Common myeloid progenitor, CD34-positive (primary cell): ENCODE results near the gene CLEC19A.

Experiments used
- CTCF ChIA-PET: fragments of 350-600 bp; sonication (Branson Sonifier 250); formaldehyde crosslinking; loops from one replicate; lab custom pipeline; 2021; ENCODE audit warnings: antibody characterized with exemption; lab: Charles Lee
- POLR2A ChIA-PET: fragments of 350-600 bp; sonication (Branson Sonifier 250); formaldehyde crosslinking; loops from one replicate; lab custom pipeline; 2021; ENCODE audit warnings: antibody characterized with exemption; lab: Charles Lee
- DNase-seq, 3 donors: peaks; one replicate each; pipeline versions ENCODE4 v3.0.0 to v3.0.0-alpha.2; 2013
- H3K27ac ChIP-seq, 2 experiments: 1 replicate in 1 of 2; 2 replicates in 1 of 2; pipeline ENCODE4 v1.7.0; 2013; ENCODE audit warnings: inconsistent platforms in 2 of 2, low read length in 2 of 2, mild to moderate bottlenecking in 2 of 2, low read depth in 1 of 2, moderate library complexity in 1 of 2; ENCODE audit not compliant: severe bottlenecking in 2 of 2, insufficient read depth in 1 of 2, poor library complexity in 1 of 2
- H3K27me3 ChIP-seq, 5 experiments: replicated peaks in 2 of 5; 1 replicate in 3 of 5; 2 replicates in 2 of 5; pipeline versions ENCODE4 v1.6.1 to v1.7.0; 2013; ENCODE audit warnings: low read length in 4 of 5, mild to moderate bottlenecking in 2 of 5, moderate library complexity in 2 of 5, inconsistent platforms in 1 of 5; ENCODE audit not compliant: insufficient read depth in 5 of 5, control insufficient read depth in 4 of 5
- H3K36me3 ChIP-seq, 4 experiments: 1 replicate in 2 of 4; 2 replicates in 2 of 4; pipeline versions ENCODE4 v1.6.1 to v1.7.0; 2013; ENCODE audit warnings: low read length in 3 of 4, control low read depth in 1 of 4, mild to moderate bottlenecking in 1 of 4; ENCODE audit not compliant: control insufficient read depth in 4 of 4, insufficient read depth in 4 of 4
- H3K4me1 ChIP-seq, 4 experiments: 1 replicate in 3 of 4; 2 replicates in 1 of 4; pipeline versions ENCODE4 v1.6.1 to v1.7.1; 2013; ENCODE audit warnings: low read length in 3 of 4, mild to moderate bottlenecking in 3 of 4, control low read depth in 1 of 4, inconsistent platforms in 1 of 4, moderate library complexity in 1 of 4; ENCODE audit not compliant: control insufficient read depth in 4 of 4, insufficient read depth in 4 of 4; ENCODE audit errors: control extremely low read depth in 1 of 4
- H3K4me3 ChIP-seq, 7 experiments: 1 replicate in 4 of 7; 2 replicates in 3 of 7; pipeline versions ENCODE4 v1.5.1 to v1.7.0; 2013; ENCODE audit warnings: mild to moderate bottlenecking in 7 of 7, low read length in 6 of 7, moderate library complexity in 6 of 7, inconsistent platforms in 2 of 7, low read depth in 2 of 7, control low read depth in 1 of 7; ENCODE audit not compliant: insufficient read depth in 4 of 7, control insufficient read depth in 1 of 7; ENCODE audit errors: extremely low read depth in 1 of 7
- H3K9me3 ChIP-seq, 5 experiments: 1 replicate in 4 of 5; 2 replicates in 1 of 5; pipeline versions ENCODE4 v1.6.1 to v1.7.1; 2013; ENCODE audit warnings: low read length in 4 of 5, mild to moderate bottlenecking in 2 of 5, inconsistent platforms in 1 of 5, low read depth in 1 of 5, moderate library complexity in 1 of 5; ENCODE audit not compliant: control insufficient read depth in 4 of 5, insufficient read depth in 2 of 5; ENCODE audit errors: control extremely low read depth in 1 of 5
- WGBS: methylation state at CpG from one replicate; pipeline ENCODE4 v1.1.5; 2013; ENCODE audit not compliant: insufficient coverage; 5-methylcytosine and 5-hydroxymethylcytosine counted together

CLEC19A gene

GRCh38 chr16:19344224-19344801 is 58.8 kb downstream of the CLEC19A start:
- DNase-seq, result no peak
- 80% methylated on average over 7 of the region's 9 CpGs for WGBS
- no peaks in the 10 kb centered on the region for H3K9me3 ChIP-seq
- CTCF ChIA-PET, result no interaction called here
- peaks cover 0 to 29% (median 3%) of the 10 kb centered on the region in 5 experiments for H3K27me3 ChIP-seq
- no peak overlapping the region for H3K27ac ChIP-seq
- no peaks in the 10 kb centered on the region for H3K36me3 ChIP-seq
- POLR2A ChIA-PET, result no interaction called here
- no peaks in the 10 kb centered on the region for H3K4me1 ChIP-seq
- no peak overlapping the region for H3K4me3 ChIP-seq

GRCh38 chr16:19344980-19345379 is 59.4 kb downstream of the CLEC19A start:
- 79% methylated on average over 4 of the region's 4 CpGs for WGBS
- peaks cover 0 to 29% (median 5%) of the 10 kb centered on the region in 5 experiments for H3K27me3 ChIP-seq
- H3K4me3 ChIP-seq, result no peak overlapping the region
- no peaks in the 10 kb centered on the region for H3K9me3 ChIP-seq
- no peaks in the 10 kb centered on the region for H3K4me1 ChIP-seq
- ChIA-PET CTCF (no interaction called here), POLR2A (no interaction called here)
- H3K27ac ChIP-seq, result no peak overlapping the region
- no peak for DNase-seq
- H3K36me3 ChIP-seq, result no peaks in the 10 kb centered on the region

- Histone ChIP-seq H3K4me1 (no peaks in the 10 kb centered on the region), H3K36me3 (no peaks in the 10 kb centered on the region), H3K27ac (no peak overlapping the region), H3K27me3 (peaks cover 0 to 32% (median 5%) of the 10 kb centered on the region in 5 experiments), H3K9me3 (no peaks in the 10 kb centered on the region), H3K4me3 (no peak overlapping the region)
- CTCF ChIA-PET, result no interaction called here
- no peak for DNase-seq
- POLR2A ChIA-PET, result no interaction called here
- WGBS, result 30% methylated on average over 2 of the region's 3 CpGs
These were observed 60.9 kb downstream of the CLEC19A start for GRCh38 chr16:19346335-19346922.

- no peaks in the 10 kb centered on the region for H3K4me1 ChIP-seq
- ChIA-PET CTCF (no interaction called here), POLR2A (no interaction called here)
- peaks cover 0 to 32% (median 5%) of the 10 kb centered on the region in 5 experiments for H3K27me3 ChIP-seq
- H3K27ac ChIP-seq, result no peak overlapping the region
- 100% methylated on average over 1 of the region's 6 CpGs for WGBS
- no peak overlapping the region for H3K4me3 ChIP-seq
- no peaks in the 10 kb centered on the region for H3K9me3 ChIP-seq
- H3K36me3 ChIP-seq, result no peaks in the 10 kb centered on the region
- no peak for DNase-seq
These were observed 62.6 kb downstream of the CLEC19A start for GRCh38 chr16:19348125-19348524.

GRCh38 chr16:19348578-19349315 is 63.2 kb downstream of the CLEC19A start:
- Histone ChIP-seq H3K4me3 (no peak overlapping the region), H3K4me1 (no peaks in the 10 kb centered on the region), H3K36me3 (no peaks in the 10 kb centered on the region), H3K9me3 (no peaks in the 10 kb centered on the region), H3K27ac (no peak overlapping the region), H3K27me3 (peaks cover 0 to 32% (median 5%) of the 10 kb centered on the region in 5 experiments)
- DNase-seq, result no peak
- CTCF ChIA-PET, result no interaction called here
- POLR2A ChIA-PET, result no interaction called here
- WGBS, result 15% methylated on average over 11 of the region's 11 CpGs

- Histone ChIP-seq H3K27me3 (peaks cover 0 to 5% (median 2%) of the 10 kb centered on the region in 5 experiments), H3K36me3 (no peaks in the 10 kb centered on the region), H3K9me3 (no peaks in the 10 kb centered on the region), H3K27ac (no peak overlapping the region), H3K4me1 (no peaks in the 10 kb centered on the region), H3K4me3 (no peak overlapping the region)
- ChIA-PET POLR2A (no interaction called here), CTCF (interaction anchor here (0.6 kb wide), 1 partner anchor 271 kb away, joined by 3 read pairs; no protein-coding TSS in a partner anchor)
- no peak for DNase-seq
- WGBS, result 100% methylated on average over 2 of the region's 2 CpGs
These were observed 68.8 kb downstream of the CLEC19A start for GRCh38 chr16:19354371-19354770.
